Smooth muscle cell (in vitro differentiated cells): Measurements from ENCODE around the gene EIF4G3. TPM values are rescaled to one million over a fixed set of nuclear protein-coding genes. Genes with fewer than 3 reads are reported as not detected.
A peak's percentile ranks its signal among the peaks of the same experiment; 100 is the strongest.

Experiments used
- DNase-seq: peaks from one replicate; lab custom pipeline; 2025; ENCODE audit not compliant: unreplicated experiment; lab: John Stamatoyannopoulos, UW
- H2AFZ ChIP-seq: fragments of 200-600 bp; sonication (generic); 2 replicates; pipeline ENCODE4 v1.6.0; 2016; ENCODE audit warnings: antibody characterized with exemption, low read depth, mild to moderate bottlenecking
- H3F3A ChIP-seq: fragments of 200-600 bp; sonication (generic); 2 replicates; pipeline ENCODE4 v1.6.0; 2017; ENCODE audit warnings: antibody characterized with exemption, low read depth
- H3K27ac ChIP-seq: fragments of 200-600 bp; sonication (generic); 2 replicates; pipeline ENCODE4 v1.5.1; 2016; ENCODE audit warnings: low read depth, mild to moderate bottlenecking
- H3K27me3 ChIP-seq: fragments of 200-600 bp; sonication (generic); 2 replicates; pipeline ENCODE4 v1.6.1; 2016; ENCODE audit warnings: low read depth, mild to moderate bottlenecking
- H3K36me3 ChIP-seq: fragments of 200-600 bp; sonication (generic); 2 replicates; pipeline ENCODE4 v1.5.1; 2016; ENCODE audit warnings: low read depth
- H3K4me1 ChIP-seq: fragments of 200-600 bp; sonication (generic); 2 replicates; pipeline ENCODE4 v1.5.1; 2016; ENCODE audit warnings: low read depth
- H3K4me2 ChIP-seq: fragments of 200-600 bp; sonication (generic); 2 replicates; pipeline ENCODE4 v1.6.0; 2016; ENCODE audit warnings: mild to moderate bottlenecking
- H3K4me3 ChIP-seq: fragments of 200-600 bp; sonication (generic); 2 replicates; pipeline ENCODE4 v1.5.1; 2016; ENCODE audit warnings: mild to moderate bottlenecking
- H3K79me2 ChIP-seq: fragments of 200-600 bp; sonication (generic); 2 replicates; pipeline ENCODE4 v1.6.0; 2016; ENCODE audit warnings: low read depth, mild to moderate bottlenecking
- H3K9ac ChIP-seq: fragments of 200-600 bp; sonication (generic); 2 replicates; pipeline ENCODE4 v1.6.0; 2016; ENCODE audit warnings: low read depth
- H3K9me3 ChIP-seq: fragments of 200-600 bp; sonication (generic); replicated peaks from 2 replicates; pipeline ENCODE4 v1.5.1; 2016; ENCODE audit warnings: low read depth
- H4K20me1 ChIP-seq: fragments of 200-600 bp; sonication (generic); 2 replicates; pipeline ENCODE4 v1.6.0; 2016; ENCODE audit warnings: low read depth
- WGBS: methylation state at CpG from one replicate; pipeline ENCODE4 v1.1.7; 2016; ENCODE audit warnings: low lambda C conversion rate; 5-methylcytosine and 5-hydroxymethylcytosine counted together
- polyA plus RNA-seq: library from polyadenylated mRNA; unstranded; fragments of >200 nt; fragmentation: Nextera tagmentation; extraction: Ambion mirVana; gene quantifications from 2 replicates; pipeline ENCODE4 v1.2.1, GENCODE V29; 2016
- total RNA-seq: library from RNA; depleted of rRNA; stranded (reverse); fragments of >200 nt; gene quantifications from 2 replicates; pipeline ENCODE4 v1.2.3, GENCODE V29; 2014
- TF ChIP-seq, protein P1 (sequence below): fragments of 200-600 bp; sonication (generic); IDR thresholded peaks from 2 replicates; pipeline ENCODE4 v1.5.1; 2017; ENCODE audit warnings: borderline replicate concordance, mild to moderate bottlenecking, antibody characterized with exemption; ENCODE audit not compliant: insufficient read depth, poor library complexity, severe bottlenecking

Gene EIF4G3
- total and polyA plus RNA-seq, 2 experiments from 2014 or later = 31.5 to 49.5 TPM

DNA sequence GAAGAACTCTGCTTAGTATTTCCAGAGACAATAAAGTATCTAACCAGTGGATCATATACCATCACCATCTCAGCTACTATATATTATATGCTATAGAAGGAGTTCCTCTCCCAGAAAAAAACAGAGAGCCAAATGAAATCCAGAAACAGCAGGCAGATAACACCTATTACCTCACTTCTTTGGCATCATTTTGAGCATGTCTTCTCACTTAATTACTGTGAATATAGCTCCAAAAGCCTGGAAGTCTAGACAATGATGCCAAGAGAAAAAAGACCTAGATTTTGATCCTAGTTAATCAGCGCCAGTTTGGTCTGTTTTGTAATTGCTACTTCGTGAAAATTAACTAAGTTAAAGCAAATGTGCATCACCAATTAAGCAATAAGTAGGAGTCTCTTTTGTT, 131.3 kb downstream of the EIF4G3 start:
- Histone ChIP-seq H3K4me1 (peaks cover 9% of the 10 kb centered on the region), H3K79me2 (peaks cover 66% of the 10 kb centered on the region)

DNA sequence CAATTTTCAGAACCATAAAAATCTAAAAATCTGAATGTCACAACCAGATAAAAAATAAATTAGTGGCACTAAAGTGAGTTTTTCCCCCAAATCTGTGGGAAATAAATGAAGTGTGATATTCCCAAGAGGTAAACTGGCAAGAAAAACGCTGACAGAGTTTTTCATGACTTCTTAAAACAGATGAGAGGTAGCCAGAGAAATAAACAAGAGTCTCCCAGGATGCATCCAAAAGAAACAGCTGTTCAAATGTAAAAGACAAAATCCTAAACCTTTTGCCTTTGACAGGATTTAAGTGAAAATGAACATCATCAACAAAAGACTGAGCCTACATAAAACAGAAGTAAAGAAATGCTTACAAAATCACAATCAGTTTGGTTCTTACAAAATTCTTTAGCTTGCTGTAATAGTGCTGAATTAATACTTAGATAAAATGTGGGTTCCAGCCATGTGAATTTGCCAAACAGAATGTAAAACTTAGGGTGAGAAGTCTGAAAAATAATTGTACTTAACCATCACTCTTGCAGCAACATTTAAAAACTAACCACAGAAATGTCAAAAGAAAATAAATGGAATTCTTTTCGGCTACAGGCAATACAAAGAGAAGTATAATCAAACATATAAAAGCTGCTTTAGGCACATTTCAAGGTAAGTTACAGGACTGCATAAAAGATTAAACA, 133.6 kb downstream of the EIF4G3 start:
- Histone ChIP-seq H2AFZ (no peak overlapping the region), H3K9me3 (no peaks in the 10 kb centered on the region), H3K36me3 (no peaks in the 10 kb centered on the region), H3F3A (no peaks in the 10 kb centered on the region), H3K9ac (no peak overlapping the region), H4K20me1 (peaks cover 85% of the 10 kb centered on the region), H3K4me1 (peaks cover 9% of the 10 kb centered on the region), H3K79me2 (peaks cover 72% of the 10 kb centered on the region), H3K4me2 (peak overlapping the region; percentile 37), H3K27me3 (no peaks in the 10 kb centered on the region), H3K27ac (peak overlapping the region; percentile 17), H3K4me3 (no peak overlapping the region)
- WGBS = 89% methylated on average over 2 of the region's 2 CpGs
- TF ChIP-seq, protein P1, sequence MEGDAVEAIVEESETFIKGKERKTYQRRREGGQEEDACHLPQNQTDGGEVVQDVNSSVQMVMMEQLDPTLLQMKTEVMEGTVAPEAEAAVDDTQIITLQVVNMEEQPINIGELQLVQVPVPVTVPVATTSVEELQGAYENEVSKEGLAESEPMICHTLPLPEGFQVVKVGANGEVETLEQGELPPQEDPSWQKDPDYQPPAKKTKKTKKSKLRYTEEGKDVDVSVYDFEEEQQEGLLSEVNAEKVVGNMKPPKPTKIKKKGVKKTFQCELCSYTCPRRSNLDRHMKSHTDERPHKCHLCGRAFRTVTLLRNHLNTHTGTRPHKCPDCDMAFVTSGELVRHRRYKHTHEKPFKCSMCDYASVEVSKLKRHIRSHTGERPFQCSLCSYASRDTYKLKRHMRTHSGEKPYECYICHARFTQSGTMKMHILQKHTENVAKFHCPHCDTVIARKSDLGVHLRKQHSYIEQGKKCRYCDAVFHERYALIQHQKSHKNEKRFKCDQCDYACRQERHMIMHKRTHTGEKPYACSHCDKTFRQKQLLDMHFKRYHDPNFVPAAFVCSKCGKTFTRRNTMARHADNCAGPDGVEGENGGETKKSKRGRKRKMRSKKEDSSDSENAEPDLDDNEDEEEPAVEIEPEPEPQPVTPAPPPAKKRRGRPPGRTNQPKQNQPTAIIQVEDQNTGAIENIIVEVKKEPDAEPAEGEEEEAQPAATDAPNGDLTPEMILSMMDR = no peak
- no peak for DNase-seq

More for the DNA sequence above, 131.3 kb downstream of the EIF4G3 start:
- H3K4me3 ChIP-seq = no peak overlapping the region
- H3K9me3 ChIP-seq = no peaks in the 10 kb centered on the region
- no peak overlapping the region for H3K4me2 ChIP-seq
- H3K27ac ChIP-seq = peak overlapping the region; percentile 37
- H4K20me1 ChIP-seq = peaks cover 82% of the 10 kb centered on the region
- no peaks in the 10 kb centered on the region for H3K27me3 ChIP-seq
- H3F3A ChIP-seq = no peaks in the 10 kb centered on the region
- TF ChIP-seq, protein P1 = no peak
- no peak overlapping the region for H2AFZ ChIP-seq
- no peak for DNase-seq
- WGBS = 65% methylated on average over 2 of the region's 2 CpGs
- no peak overlapping the region for H3K9ac ChIP-seq
- H3K36me3 ChIP-seq = no peaks in the 10 kb centered on the region

GRCh38 chr1:21041541-21041940, 135.2 kb downstream of the EIF4G3 start:
- H3K9me3 ChIP-seq = no peaks in the 10 kb centered on the region
- H3K4me2 ChIP-seq = no peak overlapping the region
- H2AFZ ChIP-seq = no peak overlapping the region
- H3K36me3 ChIP-seq = no peaks in the 10 kb centered on the region
- WGBS = 96% methylated on average over 2 of the region's 2 CpGs
- no peak overlapping the region for H3K4me3 ChIP-seq
- peaks cover 93% of the 10 kb centered on the region for H4K20me1 ChIP-seq
- H3K9ac ChIP-seq = no peak overlapping the region
- peaks cover 70% of the 10 kb centered on the region for H3K79me2 ChIP-seq
- H3F3A ChIP-seq = no peaks in the 10 kb centered on the region
- H3K27ac ChIP-seq = no peak overlapping the region
- TF ChIP-seq, protein P1 = no peak
- H3K27me3 ChIP-seq = no peaks in the 10 kb centered on the region
- H3K4me1 ChIP-seq = peaks cover 9% of the 10 kb centered on the region
- DNase-seq = no peak

- 81% methylated on average over 3 of the region's 3 CpGs for WGBS
- H4K20me1 ChIP-seq = peaks cover 92% of the 10 kb centered on the region
- no peak overlapping the region for H3K4me3 ChIP-seq
- H3K9me3 ChIP-seq = no peaks in the 10 kb centered on the region
- TF ChIP-seq, protein P1 = no peak
- H3K27me3 ChIP-seq = no peaks in the 10 kb centered on the region
- no peaks in the 10 kb centered on the region for H3K36me3 ChIP-seq
- DNase-seq = no peak
- H3F3A ChIP-seq = no peaks in the 10 kb centered on the region
- H3K9ac ChIP-seq = no peak overlapping the region
- H3K4me1 ChIP-seq = no peaks in the 10 kb centered on the region
- H2AFZ ChIP-seq = no peak overlapping the region
- no peak overlapping the region for H3K4me2 ChIP-seq
- no peak overlapping the region for H3K27ac ChIP-seq
- peaks cover 76% of the 10 kb centered on the region for H3K79me2 ChIP-seq
Measured at GRCh38 chr1:21037091-21037490, 139.6 kb downstream of the EIF4G3 start.
